Measurements from ENCODE around the gene BBS12. TPM values are rescaled to one million over a fixed set of nuclear protein-coding genes. Genes with fewer than 3 reads are reported as not detected.

BBS12 gene
- total and polyA plus RNA-seq, 2 donors (not counting 3 experiments of a cell fraction or from before 2014, with no cell fraction given): 0.91 to 2.3 TPM

- ChIA-PET CTCF (interaction anchor here (1.3 to 3.1 kb wide), 6 partner anchors 7 to 154 kb away, joined by 3 to 13 read pairs (median 5); no protein-coding TSS in a partner anchor), POLR2A (no interaction called here)
- Histone ChIP-seq H3K27ac (ENCODE audit: insufficient read depth, low read depth, low read length) (peak overlapping the region; percentile 58), H3K36me3 (ENCODE audit: control insufficient read depth in 2 of 2, extremely low read depth in 1 of 2, insufficient read depth in 2 of 2, low read length in 2 of 2) (no peaks in the 10 kb centered on the region), H3K4me2 (ENCODE audit: insufficient read depth, low read length) (peak overlapping the region; percentile 66), H3K27me3 (ENCODE audit: control insufficient read depth in 2 of 2, insufficient read depth in 2 of 2, low read length in 2 of 2) (no peaks in the 10 kb centered on the region), H3K4me3 (replicated peaks in 1 of 3; ENCODE audit: insufficient read depth in 1 of 3, low read depth in 1 of 3, low read length in 3 of 3) (no peak overlapping the region), H3K9me1 (replicated peaks; ENCODE audit: control insufficient read depth, extremely low read depth, insufficient read depth, low read length) (no peaks in the 10 kb centered on the region), H2AFZ (ENCODE audit: low read depth, low read length) (peak overlapping the region; percentile 6), H3K79me2 (ENCODE audit: control insufficient read depth, insufficient read depth, low read length) (no peaks in the 10 kb centered on the region), H3K9ac (replicated peaks; ENCODE audit: extremely low read depth, insufficient read depth, low read length) (peak overlapping the region; percentile 45), H3K9me3 (replicated peaks; ENCODE audit: control insufficient read depth, insufficient read depth, low read length) (no peaks in the 10 kb centered on the region), H4K20me1 (replicated peaks; ENCODE audit: control insufficient read depth, extremely low read depth, insufficient read depth, low read length) (no peaks in the 10 kb centered on the region), H3K4me1 (ENCODE audit: control insufficient read depth, extremely low read depth, insufficient read depth, low read length) (peaks cover 16% of the 10 kb centered on the region)
- no peak for TF ChIP-seq POLR2AphosphoS5 (IDR thresholded peaks at IDR 0.05; ENCODE audit: insufficient read depth, low read depth, low read length)
- no peak for TF ChIP-seq JUN (IDR thresholded peaks at IDR 0.05; ENCODE audit: borderline replicate concordance, insufficient read depth, insufficient read length, low read depth)
- no peak for TF ChIP-seq FOS (IDR thresholded peaks at IDR 0.05; ENCODE audit: borderline replicate concordance, insufficient read depth, low read length)
- no peak for TF ChIP-seq EZH2 (IDR thresholded peaks at IDR 0.05; ENCODE audit: borderline replicate concordance, low read depth, low read length, severe bottlenecking)
- no peak for TF ChIP-seq MAX (IDR thresholded peaks at IDR 0.05; ENCODE audit: insufficient read depth, insufficient read length)
- TF ChIP-seq POLR2A (IDR thresholded peaks at IDR 0.05; ENCODE audit: low read depth, low read length): no peak
- TF ChIP-seq CTCF (IDR thresholded peaks at IDR 0.05; ENCODE audit: extremely low read depth in 1 of 2, insufficient read depth in 1 of 2, low read depth in 1 of 2, low read length in 2 of 2): no peak
- no peak for TF ChIP-seq MYC (IDR thresholded peaks at IDR 0.05; ENCODE audit: low read depth, low read length)
- TF ChIP-seq GATA2 (IDR thresholded peaks at IDR 0.05; ENCODE audit: insufficient read depth, insufficient read length, low read depth, low read length): no peak
- dilution Hi-C loops (cut with MboI; ENCODE audit: extremely low pct_ligation_motif_present, low sequenced_read_pairs): loop anchor here (25.0 kb wide), 1 partner anchor 147 kb away; the partner anchor contains the start of gene NUDT6
- BruUV-seq (replicated peaks): no TSS peak
- intact Hi-C loops (cut with micrococcal nuclease): loop anchor here (2.0 kb wide), 3 partner anchors 18 to 134 kb away; partner anchors contain the start of gene FGF2
- DNase-seq (ENCODE audit: low read depth, low spot score): peak; percentile 44
- no peak for FAIRE-seq
Measured at GRCh38 chr4:122764821-122765215, 32.3 kb downstream of the BBS12 start.

Measured in endothelial cell of umbilical vein (primary cell).